H1 (cell line): ENCODE measurements around the gene BTBD10. TPM values are rescaled to one million over a fixed set of nuclear protein-coding genes. Genes with fewer than 3 reads are reported as not detected.

ENCODE experiments used
- CTCF ChIA-PET: fragments of 300-600 bp; sonication (Branson Sonifier 250); formaldehyde crosslinking; loops from one replicate; lab custom pipeline; 2021; ENCODE audit not compliant: partially characterized antibody; lab: Charles Lee
- POLR2A ChIA-PET: fragments of 300-600 bp; sonication (Branson Sonifier 250); formaldehyde crosslinking; loops from one replicate; lab custom pipeline; 2021; ENCODE audit warnings: inconsistent platforms; ENCODE audit not compliant: partially characterized antibody; lab: Charles Lee
- DNase-seq, 2 experiments: peaks; one replicate each; pipeline versions ENCODE4 v3.0.0 to v3.0.0-alpha.2; 2010 to 2022; ENCODE audit warnings: low spot score in 2 of 2, low read depth in 1 of 2, mixed read lengths in 1 of 2
- FAIRE-seq: peaks from 2 replicates; lab custom pipeline; 2011; peaks lifted over from hg19 to GRCh38; lab: Jason Lieb, UNC
- H2AFZ ChIP-seq: 2 replicates; pipeline ENCODE4 v1.8.1; 2012; ENCODE audit warnings: low read length, inconsistent platforms
- H2AK5ac ChIP-seq: 2 replicates; pipeline ENCODE4 v1.6.1; 2013; ENCODE audit warnings: low read depth, low read length
- H2BK120ac ChIP-seq: replicated peaks from 2 replicates; pipeline ENCODE3; 2013; ENCODE audit warnings: low read depth, low read length, inconsistent platforms
- H2BK12ac ChIP-seq: 2 replicates; pipeline ENCODE4 v1.6.1; 2013; ENCODE audit warnings: low read depth, low read length
- H2BK15ac ChIP-seq: 2 replicates; pipeline ENCODE4 v1.6.1; 2013; ENCODE audit warnings: low read length
- H2BK20ac ChIP-seq: 2 replicates; pipeline ENCODE4 v1.6.1; 2013; ENCODE audit warnings: low read length
- H2BK5ac ChIP-seq: 2 replicates; pipeline ENCODE4 v1.6.1; 2013; ENCODE audit warnings: low read depth, low read length
- H3K14ac ChIP-seq: 2 replicates; pipeline ENCODE4 v1.6.1; 2013; ENCODE audit warnings: inconsistent platforms; ENCODE audit not compliant: insufficient read length
- H3K18ac ChIP-seq: 2 replicates; pipeline ENCODE4 v1.6.1; 2013; ENCODE audit warnings: low read length; ENCODE audit errors: extremely low read depth
- H3K23ac ChIP-seq: 2 replicates; pipeline ENCODE4 v1.6.1; 2013; ENCODE audit warnings: inconsistent platforms; ENCODE audit not compliant: insufficient read length
- H3K23me2 ChIP-seq: 2 replicates; pipeline ENCODE4 v1.6.1; 2013; ENCODE audit warnings: low read depth, low read length
- H3K27ac ChIP-seq: 2 replicates; pipeline ENCODE4 v1.6.1; 2011; ENCODE audit warnings: low read depth, low read length, inconsistent platforms
- H3K27me3 ChIP-seq, 4 experiments: replicated peaks in 1 of 4; 1 replicate in 1 of 4; 2 replicates in 3 of 4; pipeline versions ENCODE4 v1.6.1 to v1.8.1; 2011 to 2013; ENCODE audit warnings: low read length in 3 of 4, mild to moderate bottlenecking in 3 of 4, inconsistent platforms in 2 of 4, mixed read lengths in 2 of 4, moderate library complexity in 1 of 4; ENCODE audit not compliant: control insufficient read depth in 3 of 4, insufficient read depth in 3 of 4; ENCODE audit errors: extremely low read depth in 1 of 4
- H3K36me3 ChIP-seq, 4 experiments: 2 replicates each; pipeline versions ENCODE4 v1.6.1 to v1.8.1; 2011 to 2013; ENCODE audit warnings: mild to moderate bottlenecking in 4 of 4, low read length in 3 of 4, moderate library complexity in 2 of 4, control low read depth in 1 of 4, inconsistent platforms in 1 of 4; ENCODE audit not compliant: insufficient read depth in 4 of 4, control insufficient read depth in 2 of 4
- H3K4ac ChIP-seq: replicated peaks from 2 replicates; pipeline ENCODE3; 2013; ENCODE audit warnings: low read length, low read depth, mixed read lengths, inconsistent platforms; ENCODE audit not compliant: insufficient read length
- H3K4me1 ChIP-seq, 4 experiments: replicated peaks in 1 of 4; 1 replicate in 1 of 4; 2 replicates in 3 of 4; pipeline versions ENCODE4 v1.6.1 to v1.8.1; 2011 to 2013; ENCODE audit warnings: low read length in 3 of 4, inconsistent platforms in 2 of 4, mixed read lengths in 1 of 4; ENCODE audit not compliant: insufficient read depth in 4 of 4, control insufficient read depth in 3 of 4
- H3K4me2 ChIP-seq, 2 experiments: 2 replicates each; pipeline versions ENCODE4 v1.6.1 to v1.8.1; 2011 to 2013; ENCODE audit warnings: low read depth in 2 of 2, low read length in 2 of 2, control low read depth in 1 of 2, inconsistent platforms in 1 of 2, mild to moderate bottlenecking in 1 of 2; ENCODE audit not compliant: insufficient read depth in 1 of 2
- H3K4me3 ChIP-seq, 4 experiments: fragments of 200-600, 300-600 bp in 1 of 4; sonication (generic), shearing (Covaris generic), sonication (Bioruptor Twin) in 1 of 4; 2 replicates each; pipeline versions ENCODE4 v1.5.1 to v1.8.1; 2011 to 2016; ENCODE audit warnings: low read length in 4 of 4, low read depth in 3 of 4, control low read depth in 2 of 4, inconsistent platforms in 2 of 4, mild to moderate bottlenecking in 2 of 4, mixed read lengths in 1 of 4, moderate library complexity in 1 of 4; ENCODE audit not compliant: insufficient read depth in 2 of 4; ENCODE audit errors: extremely low read depth in 1 of 4
- H3K56ac ChIP-seq: replicated peaks from 2 replicates; pipeline ENCODE3; 2013; ENCODE audit warnings: low read depth, mild to moderate bottlenecking, mixed read lengths, low read length, inconsistent platforms; ENCODE audit not compliant: insufficient read length
- H3K79me1 ChIP-seq: 2 replicates; pipeline ENCODE4 v1.6.1; 2013; ENCODE audit warnings: low read depth, low read length, control low read depth
- H3K79me2 ChIP-seq, 2 experiments: 2 replicates each; pipeline versions ENCODE4 v1.6.1 to v1.8.1; 2012 to 2013; ENCODE audit warnings: low read length in 2 of 2, mild to moderate bottlenecking in 2 of 2, inconsistent platforms in 1 of 2; ENCODE audit not compliant: insufficient read depth in 2 of 2, control insufficient read depth in 1 of 2
- H3K9ac ChIP-seq, 4 experiments: replicated peaks in 1 of 4; 1 replicate in 1 of 4; 2 replicates in 3 of 4; pipeline versions ENCODE4 v1.6.1 to v1.8.1; 2011 to 2013; ENCODE audit warnings: low read depth in 3 of 4, low read length in 3 of 4, control low read depth in 2 of 4, mild to moderate bottlenecking in 2 of 4, moderate library complexity in 2 of 4, inconsistent platforms in 1 of 4; ENCODE audit errors: extremely low read depth in 1 of 4
- H3K9me3 ChIP-seq, 2 experiments: 2 replicates each; pipeline versions ENCODE4 v1.6.1 to v1.8.1; 2012 to 2013; ENCODE audit warnings: mild to moderate bottlenecking in 2 of 2, moderate library complexity in 2 of 2, control low read depth in 1 of 2, inconsistent platforms in 1 of 2, low read depth in 1 of 2, low read length in 1 of 2, mixed read lengths in 1 of 2; ENCODE audit not compliant: insufficient read depth in 2 of 2
- H4K20me1 ChIP-seq, 2 experiments: replicated peaks in 1 of 2; 2 replicates each; pipeline versions ENCODE3 to v1.8.1; 2011 to 2013; ENCODE audit warnings: inconsistent platforms in 2 of 2, low read length in 2 of 2, mild to moderate bottlenecking in 1 of 2; ENCODE audit not compliant: insufficient read depth in 2 of 2, control insufficient read depth in 1 of 2
- H4K5ac ChIP-seq: 2 replicates; pipeline ENCODE4 v1.6.1; 2013; ENCODE audit warnings: low read length, low read depth, mixed read lengths, inconsistent platforms; ENCODE audit not compliant: insufficient read length
- H4K8ac ChIP-seq: 2 replicates; pipeline ENCODE4 v1.8.0; 2013; ENCODE audit warnings: mild to moderate bottlenecking, moderate library complexity, low read length, inconsistent platforms; ENCODE audit not compliant: insufficient read depth; ENCODE audit errors: extremely low read depth
- H4K91ac ChIP-seq: replicated peaks from 2 replicates; pipeline ENCODE3; 2013; ENCODE audit warnings: low read length, mixed read lengths, inconsistent platforms; ENCODE audit not compliant: insufficient read length
- ATF3 ChIP-seq: IDR thresholded peaks from 2 replicates; pipeline ENCODE4 v1.6.1; 2011; ENCODE audit warnings: low read depth, mild to moderate bottlenecking, low read length; ENCODE audit not compliant: insufficient read depth
- CBX8 ChIP-seq: fragments of 300-800, 300-1000 bp; sonication (generic); IDR thresholded peaks from 2 replicates; pipeline ENCODE4 v1.7.1; 2016; ENCODE audit warnings: low read depth, low read length, borderline replicate concordance
- CHD2 ChIP-seq: IDR thresholded peaks from 2 replicates; pipeline ENCODE4 v1.6.1; 2012; ENCODE audit warnings: low read length, improper control_type of control experiment
- CREB1 ChIP-seq: IDR thresholded peaks from 2 replicates; pipeline ENCODE4 v1.6.1; 2012; ENCODE audit warnings: inconsistent platforms
- EP300 ChIP-seq, 2 experiments: IDR thresholded peaks; 1 replicate in 1 of 2; 2 replicates in 1 of 2; pipeline ENCODE4 v1.6.1; 2011 to 2012; ENCODE audit warnings: low read depth in 2 of 2, low read length in 2 of 2, mild to moderate bottlenecking in 2 of 2, borderline replicate concordance in 1 of 2, inconsistent platforms in 1 of 2, moderate library complexity in 1 of 2
- GTF2F1 ChIP-seq: IDR thresholded peaks from 2 replicates; pipeline ENCODE4 v1.6.1; 2012; ENCODE audit warnings: low read depth, low read length, improper control_type of control experiment, borderline replicate concordance
- HDAC6 ChIP-seq: IDR thresholded peaks from one replicate; pipeline ENCODE4 v1.7.1; 2012; ENCODE audit warnings: low read depth, mild to moderate bottlenecking, inconsistent platforms, low read length, moderate library complexity
- KDM5A ChIP-seq: fragments of 200-600 bp; IDR thresholded peaks from 2 replicates; pipeline ENCODE4 v1.7.1; 2012; ENCODE audit warnings: mild to moderate bottlenecking, low read length, inconsistent platforms, mixed read lengths
- NANOG ChIP-seq: IDR thresholded peaks from 2 replicates; pipeline ENCODE4 v1.6.1; 2011; ENCODE audit warnings: low read length, low read depth, mild to moderate bottlenecking, inconsistent platforms; ENCODE audit not compliant: insufficient read depth, poor library complexity, severe bottlenecking
- RNF2 ChIP-seq: fragments of 200-900, 300-1000 bp; sonication (generic); IDR thresholded peaks from 2 replicates; pipeline ENCODE4 v1.7.1; 2016; ENCODE audit warnings: borderline replicate concordance, low read depth, mild to moderate bottlenecking, antibody characterized with exemption, low read length; ENCODE audit not compliant: poor library complexity, severe bottlenecking; ENCODE audit errors: missing control alignments
- RXRA ChIP-seq: IDR thresholded peaks from 2 replicates; pipeline ENCODE4 v1.6.1; 2011; ENCODE audit warnings: low read depth, mild to moderate bottlenecking, low read length, moderate library complexity; ENCODE audit not compliant: insufficient read depth
- SP2 ChIP-seq: IDR thresholded peaks from 2 replicates; pipeline ENCODE4 v1.6.1; 2012; ENCODE audit warnings: mild to moderate bottlenecking, low read length, inconsistent platforms
- SRF ChIP-seq: IDR thresholded peaks from 2 replicates; pipeline ENCODE4 v1.6.1; 2011; ENCODE audit warnings: mild to moderate bottlenecking, low read depth, low read length, moderate library complexity
- TAF1 ChIP-seq: IDR thresholded peaks from 2 replicates; pipeline ENCODE4 v1.6.1; 2011; ENCODE audit warnings: mild to moderate bottlenecking, low read depth, low read length
- WGBS, 2 experiments: shearing (Covaris generic) in 1 of 2; methylation state at CpG; one replicate each; pipeline versions ENCODE4 v1.1.6 to v1.1.7; 2013 to 2015; ENCODE audit warnings: low lambda C conversion rate in 2 of 2, mixed read lengths in 2 of 2, inconsistent platforms in 1 of 2, low coverage in 1 of 2, missing lambda C conversion rate in 1 of 2; ENCODE audit not compliant: insufficient replicate concordance in 2 of 2, insufficient coverage in 1 of 2, insufficient read length in 1 of 2; ENCODE audit errors: extremely low coverage in 1 of 2, missing lambda C conversion rate in 1 of 2; 5-methylcytosine and 5-hydroxymethylcytosine counted together
- polyA plus RNA-seq, 7 experiments: library from polyadenylated mRNA; depleted of rRNA in 3 of 7; stranded (reverse) in 5 of 7; unstranded in 2 of 7; fragments of >200 nt in 5 of 7; fragments of 200-250 nt in 2 of 7; gene quantifications; 1 replicate in 5 of 7; 2 replicates in 1 of 7; 4 replicates in 1 of 7; pipeline versions ENCODE4 v1.2.1 to v1.2.3, GENCODE V29; 2011 to 2013; ENCODE audit warnings: missing spikeins in 2 of 7, mixed read lengths in 2 of 7
- total RNA-seq: library from RNA; stranded (reverse); fragmentation: NEBNext Ultra II Directional; extraction: Animal tissue kit (Norgen Biotek cat#: 25700); gene quantifications from 2 replicates; pipeline ENCODE4 v1.2.1, GENCODE V29; 2021

Gene BTBD10
- total and polyA plus RNA-seq, 2 of the 8 experiments (the other 6 are each of a cell fraction or from before 2014, with no cell fraction given), result 13.8 to 22.2 TPM

GRCh38 chr11:13376402-13376801 is 86.6 kb downstream of the BTBD10 start:
- H3K4me2 ChIP-seq, result no peak overlapping the region
- 98% methylated on average over 5 of the region's 5 CpGs; no CpG with 5 or more reads in 1 of the 2 experiments for WGBS, 2 experiments
- no peak overlapping the region for H4K8ac ChIP-seq
- no peak overlapping the region for H4K5ac ChIP-seq
- POLR2A ChIA-PET, result interaction anchor here (1.3 kb wide), 1 partner anchor 24 kb away, joined by 3 read pairs; no protein-coding TSS in a partner anchor
- no peaks in the 10 kb centered on the region for H3K79me1 ChIP-seq
- no peak overlapping the region for H3K9ac ChIP-seq
- FAIRE-seq (no peak), DNase-seq (no peak)
- H2BK120ac ChIP-seq, result no peak overlapping the region
- no peak overlapping the region for H2AK5ac ChIP-seq
- no peak overlapping the region for H2BK20ac ChIP-seq
- H2BK5ac ChIP-seq, result no peak overlapping the region
- H2BK15ac ChIP-seq, result no peak overlapping the region
- no peaks in the 10 kb centered on the region for H3K9me3 ChIP-seq
- H3K23me2 ChIP-seq, result no peaks in the 10 kb centered on the region
- no peaks in the 10 kb centered on the region for H3K79me2 ChIP-seq
- no peaks in the 10 kb centered on the region; a peak in 1 of 8 replicates for H3K36me3 ChIP-seq
- H2AFZ ChIP-seq, result no peak overlapping the region
- H3K4me3 ChIP-seq, result no peak overlapping the region
- H4K20me1 ChIP-seq, result no peaks in the 10 kb centered on the region
- no peak overlapping the region for H3K27ac ChIP-seq
- no peaks in the 10 kb centered on the region; a peak in 1 of 7 replicates for H3K4me1 ChIP-seq
- no peak overlapping the region for H3K56ac ChIP-seq
- no peak overlapping the region for H3K23ac ChIP-seq
- CTCF ChIA-PET, result interaction anchor here (1.0 to 2.2 kb wide), 3 partner anchors 8 to 22 kb away, joined by 5 to 13 read pairs (median 5); no protein-coding TSS in a partner anchor
- H4K91ac ChIP-seq, result no peak overlapping the region
- no peak overlapping the region for H3K18ac ChIP-seq
- H3K4ac ChIP-seq, result no peak overlapping the region
- no peaks in the 10 kb centered on the region for H3K27me3 ChIP-seq
- no peak overlapping the region for H3K14ac ChIP-seq
- no peak overlapping the region for H2BK12ac ChIP-seq
- TF ChIP-seq CREB1 (no peak), RNF2 (no peak), ATF3 (no peak), CBX8 (no peak), SRF (no peak), SP2 (no peak), RXRA (no peak), GTF2F1 (no peak), CHD2 (no peak), HDAC6 (no peak), KDM5A (no peak), NANOG (no peak), TAF1 (no peak), EP300 (IDR thresholded peaks at IDR 0.05; ENCODE audit: borderline replicate concordance in 1 of 2, low read depth in 2 of 2, low read length in 2 of 2) (no peak)
